PC-3 (cell line): Measurements from ENCODE around the gene VDAC2. TPM values are rescaled to one million over a fixed set of nuclear protein-coding genes. Genes with fewer than 3 reads are reported as not detected.
"Not testable (repeated sequence)": the region's sequence is repeated elsewhere in the genome, so short reads cannot be mapped to it uniquely, and the experiment has no call there.

Experiments
- ATAC-seq: fragments of 200-7000 bp; cut with Tn5 transposase; 2 replicates; pipeline ENCODE4 v1.9.1; 2020; ENCODE audit warnings: mild to moderate bottlenecking, moderate library complexity
- BruUV-seq: library from RNA; stranded (reverse); fragments of 400-500 nt; replicated peaks from 2 replicates; lab custom pipeline; 2021; lab: Mats Ljungman, UMichigan
- CTCF ChIA-PET: fragments of 300-600 bp; sonication (Branson Sonifier 250); formaldehyde crosslinking; loops from one replicate; lab custom pipeline; 2022; ENCODE audit warnings: antibody characterized with exemption; lab: Charles Lee
- POLR2A ChIA-PET: fragments of 300-600 bp; sonication (Branson Sonifier 250); formaldehyde crosslinking; loops from one replicate; lab custom pipeline; 2022; ENCODE audit warnings: antibody characterized with exemption; ENCODE audit not compliant: unreplicated experiment; lab: Charles Lee
- DNase-seq: peaks from one replicate; pipeline ENCODE4 v3.0.0-alpha.2; 2015
- H2AFZ ChIP-seq: fragments of 300-600 bp; sonication (generic); 2 replicates; pipeline ENCODE4 v1.6.0; 2016; ENCODE audit warnings: antibody characterized with exemption, low read length
- H3F3A ChIP-seq: fragments of 300-600 bp; sonication (generic); one replicate; pipeline ENCODE4 v1.6.0; 2017; ENCODE audit warnings: antibody characterized with exemption, low read length, control low read depth, mild to moderate bottlenecking; ENCODE audit not compliant: unreplicated experiment
- H3K27ac ChIP-seq: fragments of 300-600 bp; sonication (generic); 2 replicates; pipeline ENCODE4 v1.5.1; 2016; ENCODE audit warnings: mild to moderate bottlenecking, low read length
- H3K27me3 ChIP-seq: fragments of 300-600 bp; sonication (generic); 2 replicates; pipeline ENCODE4 v1.6.1; 2016; ENCODE audit warnings: low read length, mixed read lengths
- H3K36me3 ChIP-seq: fragments of 300-600 bp; sonication (generic); 2 replicates; pipeline ENCODE4 v1.6.1; 2016; ENCODE audit warnings: low read depth, mixed run types, low read length, mixed read lengths
- H3K4me1 ChIP-seq: fragments of 300-600 bp; sonication (generic); 2 replicates; pipeline ENCODE4 v1.5.1; 2016; ENCODE audit warnings: low read length; ENCODE audit not compliant: insufficient read depth
- H3K4me2 ChIP-seq: fragments of 300-600 bp; sonication (generic); 2 replicates; pipeline ENCODE4 v1.6.0; 2016; ENCODE audit warnings: low read length
- H3K4me3 ChIP-seq: fragments of 300-600 bp; sonication (generic); 2 replicates; pipeline ENCODE4 v1.5.1; 2016; ENCODE audit warnings: mild to moderate bottlenecking, low read length, mixed read lengths
- H3K79me2 ChIP-seq: fragments of 300-600 bp; sonication (generic); 2 replicates; pipeline ENCODE4 v1.6.1; 2017; ENCODE audit warnings: low read length, mixed read lengths
- H3K9ac ChIP-seq: fragments of 300-600 bp; sonication (generic); 2 replicates; pipeline ENCODE4 v1.6.0; 2016; ENCODE audit warnings: mild to moderate bottlenecking, low read length
- H3K9me2 ChIP-seq: fragments of 300-600 bp; sonication (generic); replicated peaks from 2 replicates; pipeline ENCODE4 v1.6.1; 2016; ENCODE audit warnings: mixed run types, low read length, mixed read lengths
- H3K9me3 ChIP-seq: fragments of 300-600 bp; sonication (generic); 2 replicates; pipeline ENCODE4 v1.6.1; 2016; ENCODE audit warnings: low read length, mixed read lengths
- H4K20me1 ChIP-seq: fragments of 300-600 bp; sonication (generic); 2 replicates; pipeline ENCODE4 v1.6.1; 2016; ENCODE audit warnings: low read length, mixed read lengths
- CTCF ChIP-seq: fragments of 300-600 bp; sonication (generic); conservative IDR thresholded peaks from 2 replicates; pipeline ENCODE4 v1.5.1; 2017; ENCODE audit warnings: antibody characterized with exemption, low read depth, mild to moderate bottlenecking, low read length
- EZH2 ChIP-seq: fragments of 300-600 bp; sonication (generic); IDR thresholded peaks from one replicate; pipeline ENCODE4 v1.6.1; 2017; ENCODE audit warnings: antibody characterized with exemption, mild to moderate bottlenecking, low read length; ENCODE audit not compliant: unreplicated experiment
- EZH2phosphoT487 ChIP-seq: fragments of 300-600 bp; sonication (generic); IDR thresholded peaks from 2 replicates; pipeline ENCODE4 v1.6.1; 2018; ENCODE audit warnings: mild to moderate bottlenecking, antibody characterized with exemption, low read length, borderline replicate concordance
- intact Hi-C: fragments of 100-400 bp; cut with micrococcal nuclease; formaldehyde crosslinking; loops from 2 replicates; pipeline ENCODE4 v1.9.0; 2023
- total RNA-seq: library from RNA; depleted of rRNA; stranded (reverse); fragments of >200 nt; gene quantifications from 2 replicates; pipeline ENCODE4 v1.2.3, GENCODE V29; 2014

The VDAC2 gene
- total RNA-seq, 1 experiment from 2014 or later: 542 TPM

DNA sequence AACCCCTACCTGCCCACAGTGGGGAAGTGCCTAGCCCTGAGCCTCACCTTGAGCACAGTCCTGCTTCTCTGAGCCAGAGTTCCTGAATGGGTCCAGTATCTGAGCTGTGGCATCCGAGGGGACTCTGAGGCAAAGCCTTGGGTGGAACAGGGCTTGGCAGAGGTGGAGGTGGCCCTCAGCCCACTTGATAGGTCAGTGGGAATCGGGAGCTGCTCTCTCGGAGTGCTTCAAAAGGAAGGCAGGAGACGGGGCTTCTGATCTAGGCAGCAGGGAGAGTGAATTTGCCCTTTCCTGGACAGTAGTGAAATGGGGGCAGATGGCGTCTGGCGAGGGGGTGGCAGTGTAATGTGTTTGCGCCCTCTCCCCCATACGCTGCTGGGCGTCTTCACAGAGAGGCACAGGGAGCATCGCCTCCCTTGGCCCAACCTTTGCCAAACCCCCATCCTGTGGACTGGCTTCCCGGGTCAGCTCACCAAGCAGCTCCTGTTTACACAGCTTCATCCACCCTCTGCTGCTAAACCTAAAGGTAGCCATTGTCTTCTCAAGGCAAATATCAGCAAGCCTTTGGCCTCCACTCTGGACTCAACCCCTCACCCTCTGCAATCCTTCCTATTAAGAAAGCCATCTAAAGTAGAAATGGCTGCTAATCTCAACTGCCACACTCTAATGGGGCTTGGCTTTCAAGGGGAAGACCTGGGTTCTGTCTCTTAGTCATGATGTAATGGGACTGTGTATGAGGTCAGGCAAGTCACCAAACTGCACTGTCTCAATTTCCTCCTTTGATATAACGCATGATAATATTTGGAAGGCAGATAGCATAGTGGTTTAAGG, 21.1 kb upstream of the VDAC2 start:
- Histone ChIP-seq H3K4me1 (peaks cover 45% of the 10 kb centered on the region), H3K9me3 (no peaks in the 10 kb centered on the region), H2AFZ (no peak overlapping the region), H3K4me3 (no peak overlapping the region), H3K79me2 (no peaks in the 10 kb centered on the region), H3K36me3 (no peaks in the 10 kb centered on the region), H3K9me2 (no peaks in the 10 kb centered on the region), H3K27ac (no peak overlapping the region), H3K9ac (no peak overlapping the region), H3K27me3 (no peaks in the 10 kb centered on the region), H3F3A (peaks cover 11% of the 10 kb centered on the region), H4K20me1 (no peaks in the 10 kb centered on the region), H3K4me2 (no peak overlapping the region)
- ChIA-PET CTCF (interaction anchor here (0.6 to 1.3 kb wide), 4 partner anchors 41 to 46 kb away, joined by 3 to 4 read pairs (median 3); partner anchors contain the start of gene COMTD1), POLR2A (no interaction called here)
- no peak for TF ChIP-seq EZH2phosphoT487
- TF ChIP-seq CTCF: no peak
- TF ChIP-seq EZH2: no peak
- no TSS peak for BruUV-seq
- ATAC-seq (no peak), DNase-seq (no peak)
- intact Hi-C loops: loop anchor here (5.0 kb wide), 1 partner anchor 208 kb away; no protein-coding TSS in a partner anchor

DNA sequence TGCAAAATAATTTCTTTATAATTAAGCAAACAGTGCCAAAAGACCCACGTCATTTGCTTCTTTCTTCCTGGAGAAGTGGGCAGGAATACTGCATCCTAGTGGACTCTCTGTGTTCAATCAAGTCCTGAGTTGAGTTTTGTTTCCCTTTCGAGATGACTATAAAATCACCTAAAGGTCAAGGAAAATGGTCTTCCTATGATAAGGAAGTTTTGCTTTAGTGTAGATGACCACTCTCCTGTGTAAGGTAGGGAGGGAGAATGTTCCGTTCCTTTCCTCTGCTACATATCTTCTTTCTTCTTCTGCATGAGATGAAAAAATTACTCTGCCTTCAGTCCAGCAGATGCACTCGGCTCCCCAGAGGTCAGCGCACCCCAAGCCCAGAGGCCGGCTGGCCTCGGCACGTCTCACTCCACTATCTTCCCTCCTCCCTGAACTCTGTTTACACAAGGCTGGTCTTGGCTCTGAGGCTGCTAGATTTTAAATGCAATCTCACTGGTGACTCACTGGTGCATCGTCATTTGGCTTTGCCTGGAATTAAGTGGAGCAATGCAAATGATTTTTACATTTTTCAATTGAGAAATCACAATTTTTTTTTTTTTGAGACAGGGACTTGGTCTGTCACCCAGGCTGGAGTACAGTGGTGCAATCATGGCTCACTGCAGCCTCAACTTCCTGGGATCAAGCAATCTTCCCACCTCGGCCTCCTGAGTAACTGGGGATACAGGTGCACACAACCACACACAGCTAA, 18.6 kb upstream of the VDAC2 start:
- TF ChIP-seq EZH2phosphoT487 (no peak), CTCF (peak; percentile 44)
- Histone ChIP-seq H3K9ac (peak overlapping the region; percentile 6), H3K27ac (peak overlapping the region; percentile 52), H3K4me1 (peaks cover 46% of the 10 kb centered on the region), H3K9me3 (no peaks in the 10 kb centered on the region), H3K79me2 (no peaks in the 10 kb centered on the region), H3K9me2 (no peaks in the 10 kb centered on the region), H2AFZ (peak overlapping the region; percentile 38), H3K4me3 (peak overlapping the region; percentile 47), H3K36me3 (no peaks in the 10 kb centered on the region), H3K27me3 (no peaks in the 10 kb centered on the region), H3F3A (peaks cover 13% of the 10 kb centered on the region), H3K4me2 (peak overlapping the region; percentile 80), H4K20me1 (no peaks in the 10 kb centered on the region)
- TSS peak; percentile 40 for BruUV-seq
- ATAC-seq (peak; percentile 77), DNase-seq (peak; percentile 99)
- ChIA-PET CTCF (interaction anchor here (1.2 kb wide), 1 partner anchor 44 kb away, joined by 5 read pairs; the partner anchor contains the start of gene COMTD1), POLR2A (no interaction called here)
- intact Hi-C loops: loop anchor here (1.0 kb wide), 3 partner anchors 10 to 42 kb away; no protein-coding TSS in a partner anchor

DNA sequence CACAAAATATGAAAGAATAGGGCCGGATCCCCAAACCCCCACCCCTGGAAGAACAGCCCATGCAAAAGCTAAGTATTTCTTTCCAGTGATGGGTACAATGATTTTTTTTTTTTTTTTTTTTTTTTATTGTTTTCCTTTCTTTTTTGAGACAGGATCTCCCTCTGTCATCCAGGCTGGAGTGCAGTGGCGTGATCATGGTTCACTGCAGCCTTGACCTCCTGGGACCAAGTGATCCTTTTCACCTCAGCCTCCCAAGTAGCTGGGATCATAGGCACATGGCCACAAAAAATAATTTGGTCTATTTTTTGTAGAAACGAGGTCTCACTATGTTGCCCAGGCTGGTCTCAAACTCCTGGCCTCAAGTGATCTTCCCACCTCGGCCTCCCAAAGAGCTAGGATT, 16.0 kb upstream of the VDAC2 start:
- peaks cover 37% of the 10 kb centered on the region for H3K4me1 ChIP-seq
- ChIA-PET CTCF (interaction anchor here (0.6 to 1.5 kb wide), 6 partner anchors 9 to 41 kb away, joined by 3 to 12 read pairs (median 6); partner anchors contain the start of gene COMTD1), POLR2A (interaction anchor here (0.6 to 1.0 kb wide), 2 partner anchors 15 to 16 kb away, joined by 4 to 9 read pairs; partner anchors contain the start of gene VDAC2)
- H3K4me3 ChIP-seq, H3K9me3 ChIP-seq, H3K9me2 ChIP-seq, DNase-seq, H2AFZ ChIP-seq, H3K9ac ChIP-seq, ATAC-seq, H3K36me3 ChIP-seq, H3K79me2 ChIP-seq, H3K27me3 ChIP-seq, BruUV-seq, H4K20me1 ChIP-seq: not testable (repeated sequence)
- intact Hi-C loops: loop anchor here (1.0 kb wide), 1 partner anchor 16 kb away; the partner anchor contains the start of gene VDAC2
- peak overlapping the region; percentile 54 for H3K4me2 ChIP-seq
- peak overlapping the region; percentile 75 for H3K27ac ChIP-seq
- peaks cover 13% of the 10 kb centered on the region for H3F3A ChIP-seq
